Pancreas (tissue), 10 donors: Measurements from ENCODE around the gene CHCHD3. TPM values are rescaled to one million over a fixed set of nuclear protein-coding genes. Genes with fewer than 3 reads are reported as not detected.
"Not testable (repeated sequence)": the region's sequence is repeated elsewhere in the genome, so short reads cannot be mapped to it uniquely, and the experiment has no call there.

Experiments
- ATAC-seq, 4 donors: fragments of 200-7000 bp; cut with Tn5 transposase; one replicate each; pipeline versions ENCODE4 v1.8.0 to v1.9.1; 2020; ENCODE audit warnings: mild to moderate bottlenecking in 4 of 4, moderate library complexity in 4 of 4
- DNase-seq, 6 donors: peaks; one replicate each; pipeline ENCODE4 v3.0.0-alpha.2; 2020
- FAIRE-seq: peaks from 2 replicates; lab custom pipeline; 2012; peaks lifted over from hg19 to GRCh38; lab: Jason Lieb, UNC
- H3K27ac ChIP-seq, 4 donors: fragments of 200-600 bp; sonication (generic); 1 replicate in 3 of 4; 2 replicates in 1 of 4; pipeline versions ENCODE4 v1.5.0 to v1.8.0; 2020
- H3K27me3 ChIP-seq, 4 donors: fragments of 200-600 bp; one replicate each; pipeline ENCODE4 v1.8.0; 2021
- H3K36me3 ChIP-seq, 3 donors: fragments of 200-600 bp; sonication (generic) in 1 of 3; one replicate each; pipeline versions ENCODE4 v1.5.0 to v1.8.0; 2020 to 2021
- H3K4me1 ChIP-seq, 3 donors: fragments of 200-600 bp; one replicate each; pipeline ENCODE4 v1.8.0; 2021
- H3K4me3 ChIP-seq, 4 donors: fragments of 200-600 bp; sonication (generic) in 2 of 4; one replicate each; pipeline versions ENCODE4 v1.5.0 to v1.8.0; 2020 to 2021
- H3K9me3 ChIP-seq, 4 donors: fragments of 200-600 bp; one replicate each; pipeline ENCODE4 v1.8.0; 2021
- CTCF ChIP-seq, 4 donors: fragments of 200-600 bp; sonication (generic) in 3 of 4; IDR thresholded peaks; one replicate each; pipeline versions ENCODE4 v1.5.0 to v1.8.0; 2021; ENCODE audit warnings: antibody characterized with exemption in 4 of 4
- WGBS, 2 donors: extraction: QIAGEN DNeasy Blood & Tissue Kit; methylation state at CpG; one replicate each; pipeline ENCODE4 v1.1.7; 2013; 5-methylcytosine and 5-hydroxymethylcytosine counted together
- intact Hi-C, 3 donors: fragments of 100-400 bp; cut with DNase I; formaldehyde crosslinking; loops; one replicate each; pipeline versions ENCODE4 v1.11.1 to v1.14.2; 2022
- polyA plus RNA-seq, 2 donors: library from polyadenylated mRNA; stranded (reverse); fragments of 200-250 nt; gene quantifications; one replicate each; pipeline ENCODE4 v1.2.3, GENCODE V29; 2013
- total RNA-seq, 6 donors: library from RNA; stranded (reverse); fragmentation: NEBNext Ultra II Directional in 4 of 6; extraction: Animal tissue kit (Norgen Biotek cat#: 25700) in 4 of 6; gene quantifications; one replicate each; pipeline versions ENCODE4 v1.2.1 to v1.2.4, GENCODE V29; 2021 to 2023
- donor health status: healthy with polysubstance abuse.
- donor health status: DM: no; HTN: no; CAD: no; lungs with moderate emphysema.
- donor health status: DM: no; HTN: no; CAD: no.
- donor health status: control.
- donor health status: control.
- donor health status: Bipolar disorder and iron deficiency.
- donor health status: DM: yes; HTN: yes; CAD: no.
- donor health status: DM: no; HTN: no; CAD: no.
- donor health status: DM: no; HTN: no; CAD: no.
- donor health status: DM: yes; HTN: yes; CAD: no.

CHCHD3 gene
- total and polyA plus RNA-seq, 8 donors: 7.9 to 23.2 (median 19.3) TPM

- 88 to 89% methylated on average over 2 of the region's 2 CpGs for WGBS, 2 donors
- Histone ChIP-seq H3K4me3 (no peak overlapping the region), H3K27me3 (no peaks in the 10 kb centered on the region), H3K27ac (no peak overlapping the region), H3K4me1 (no peaks in the 10 kb centered on the region), H3K36me3 (no peaks in the 10 kb centered on the region), H3K9me3 (no peaks in the 10 kb centered on the region)
- intact Hi-C loops: no loop called here
- FAIRE-seq (peak; percentile 32), DNase-seq (no peak), ATAC-seq (peak in 2 of 4 donors; percentile 68 to 69)
- no peak for TF ChIP-seq CTCF (IDR thresholded peaks at IDR 0.05)
Measured at GRCh38 chr7:132915647-132916046, 166.2 kb downstream of the CHCHD3 start.

- H3K36me3 ChIP-seq: no peaks in the 10 kb centered on the region
- DNase-seq: no peak
- WGBS, 2 donors: 94 to 95% methylated on average over 5 of the region's 5 CpGs
- intact Hi-C loops: no loop called here
- no peak for TF ChIP-seq CTCF (IDR thresholded peaks at IDR 0.05)
- H3K27me3 ChIP-seq: no peaks in the 10 kb centered on the region
- H3K9me3 ChIP-seq: no peaks in the 10 kb centered on the region
- no peak for ATAC-seq
- FAIRE-seq: no peak
- no peak overlapping the region for H3K4me3 ChIP-seq
- H3K27ac ChIP-seq: no peak overlapping the region
- no peaks in the 10 kb centered on the region for H3K4me1 ChIP-seq
Measured at GRCh38 chr7:132910657-132911056, 171.2 kb downstream of the CHCHD3 start.

GRCh38 chr7:132907380-132907940 is 174.4 kb downstream of the CHCHD3 start:
- H3K27me3 ChIP-seq: no peaks in the 10 kb centered on the region
- intact Hi-C loops: no loop called here
- WGBS, 2 donors: 87 to 99% methylated on average over 3 of the region's 3 CpGs
- no peaks in the 10 kb centered on the region for H3K9me3 ChIP-seq
- no peak for ATAC-seq
- TF ChIP-seq CTCF (IDR thresholded peaks at IDR 0.05): no peak
- H3K27ac ChIP-seq: no peak overlapping the region
- FAIRE-seq: no peak
- no peaks in the 10 kb centered on the region for H3K4me1 ChIP-seq
- H3K4me3 ChIP-seq: no peak overlapping the region
- no peaks in the 10 kb centered on the region for H3K36me3 ChIP-seq
- DNase-seq: no peak

- no peak for FAIRE-seq
- Histone ChIP-seq H3K27me3 (no peaks in the 10 kb centered on the region), H3K9me3 (no peaks in the 10 kb centered on the region), H3K4me3 (no peak overlapping the region), H3K4me1 (no peaks in the 10 kb centered on the region), H3K36me3 (no peaks in the 10 kb centered on the region), H3K27ac (no peak overlapping the region)
- intact Hi-C loops: no loop called here
- 65 to 68% methylated on average over 7 of the region's 7 CpGs for WGBS, 2 donors
- no peak for ATAC-seq
- no peak for TF ChIP-seq CTCF (IDR thresholded peaks at IDR 0.05)
- no peak for DNase-seq
Measured at GRCh38 chr7:132906193-132906835, 175.6 kb downstream of the CHCHD3 start.

GRCh38 chr7:132905136-132905535 is 176.8 kb downstream of the CHCHD3 start:
- H3K4me1 ChIP-seq, ATAC-seq, FAIRE-seq, H3K36me3 ChIP-seq, H3K9me3 ChIP-seq, H3K4me3 ChIP-seq, H3K27ac ChIP-seq, DNase-seq, intact Hi-C loops, H3K27me3 ChIP-seq: not testable (repeated sequence)
- WGBS, 2 donors: 95% methylated on average over 6 of the region's 6 CpGs
